ENCODE measurements around the gene PTGDS.

The PTGDS gene

GRCh38 chr9:136957901-136958300, 19.4 kb upstream of the PTGDS start:
- no peak for DNase-seq (ENCODE audit: low read depth)

- no peak for DNase-seq (ENCODE audit: low read depth)
Measured at GRCh38 chr9:136958473-136958872, 18.8 kb upstream of the PTGDS start.

- no peak for DNase-seq (ENCODE audit: low read depth)
Measured at GRCh38 chr9:136958898-136959850, 18.1 kb upstream of the PTGDS start.

GRCh38 chr9:136960212-136960937, 16.9 kb upstream of the PTGDS start:
- DNase-seq (ENCODE audit: low read depth): no peak

- no peak for DNase-seq (ENCODE audit: low read depth)
Measured at GRCh38 chr9:136960938-136961275, 16.4 kb upstream of the PTGDS start.

- no peak for DNase-seq (ENCODE audit: low read depth)
Measured at GRCh38 chr9:136961279-136962065, 15.8 kb upstream of the PTGDS start.

- no peak for DNase-seq (ENCODE audit: low read depth)
Measured at GRCh38 chr9:136962163-136962562, 15.1 kb upstream of the PTGDS start.

- no peak for DNase-seq (ENCODE audit: low read depth)
Measured at GRCh38 chr9:136962701-136963248, 14.5 kb upstream of the PTGDS start.

GRCh38 chr9:136963341-136963740, 14.0 kb upstream of the PTGDS start:
- no peak for DNase-seq (ENCODE audit: low read depth)

GRCh38 chr9:136963751-136964150, 13.6 kb upstream of the PTGDS start:
- DNase-seq (ENCODE audit: low read depth): no peak

GRCh38 chr9:136964171-136964689, 13.1 kb upstream of the PTGDS start:
- no peak for DNase-seq (ENCODE audit: low read depth)

GRCh38 chr9:136964833-136965422, 12.4 kb upstream of the PTGDS start:
- no peak for DNase-seq (ENCODE audit: low read depth)

GRCh38 chr9:136965771-136966484, 11.4 kb upstream of the PTGDS start:
- DNase-seq (ENCODE audit: low read depth): no peak

GRCh38 chr9:136968333-136969127, 8.8 kb upstream of the PTGDS start:
- no peak for DNase-seq (ENCODE audit: low read depth)

GRCh38 chr9:136969150-136969549, 8.2 kb upstream of the PTGDS start:
- DNase-seq (ENCODE audit: low read depth): no peak

- DNase-seq (ENCODE audit: low read depth): no peak
Measured at GRCh38 chr9:136969774-136970173, 7.5 kb upstream of the PTGDS start.

GRCh38 chr9:136970361-136970760, 6.9 kb upstream of the PTGDS start:
- no peak for DNase-seq (ENCODE audit: low read depth)

GRCh38 chr9:136971746-136972145, 5.6 kb upstream of the PTGDS start:
- no peak for DNase-seq (ENCODE audit: low read depth)

GRCh38 chr9:136972335-136972734, 5.0 kb upstream of the PTGDS start:
- DNase-seq (ENCODE audit: low read depth): no peak

- DNase-seq (ENCODE audit: low read depth): no peak
Measured at GRCh38 chr9:136972743-136973142, 4.6 kb upstream of the PTGDS start.

Data from activated T-helper 1 cell treated with Interleukin-2 at 50 U/mL for 16 hours (primary cell).